GM06990 (cell line): ENCODE results near the gene DOCK1.

Experiments used
- DNase-seq: peaks from one replicate; pipeline ENCODE4 v3.0.0-alpha.2; 2011; ENCODE audit not compliant: insufficient read length; ENCODE audit errors: extremely low read depth
- H3K27me3 ChIP-seq: replicated peaks from 2 replicates; pipeline ENCODE4 v1.6.0; 2011; ENCODE audit warnings: low read length; ENCODE audit not compliant: control insufficient read depth, insufficient read depth
- H3K36me3 ChIP-seq: 2 replicates; pipeline ENCODE4 v1.5.1; 2011; ENCODE audit warnings: low read length; ENCODE audit not compliant: control insufficient read depth, insufficient read depth
- H3K4me3 ChIP-seq: replicated peaks from 2 replicates; pipeline ENCODE4 v1.5.1; 2011; ENCODE audit warnings: low read depth, mild to moderate bottlenecking, control low read depth, low read length
- TF ChIP-seq, protein P1 (sequence below): IDR thresholded peaks from 2 replicates; pipeline ENCODE4 v1.5.1; 2011; ENCODE audit warnings: low read length, control low read depth, mild to moderate bottlenecking, inconsistent platforms; ENCODE audit not compliant: insufficient read depth, poor library complexity, severe bottlenecking

The DOCK1 gene

GRCh38 chr10:127069436-127069835 lies 164.2 kb downstream of the DOCK1 start:
- no peak overlapping the region for H3K4me3 ChIP-seq
- no peak for DNase-seq
- no peaks in the 10 kb centered on the region for H3K36me3 ChIP-seq
- H3K27me3 ChIP-seq = no peaks in the 10 kb centered on the region
- TF ChIP-seq, protein P1, sequence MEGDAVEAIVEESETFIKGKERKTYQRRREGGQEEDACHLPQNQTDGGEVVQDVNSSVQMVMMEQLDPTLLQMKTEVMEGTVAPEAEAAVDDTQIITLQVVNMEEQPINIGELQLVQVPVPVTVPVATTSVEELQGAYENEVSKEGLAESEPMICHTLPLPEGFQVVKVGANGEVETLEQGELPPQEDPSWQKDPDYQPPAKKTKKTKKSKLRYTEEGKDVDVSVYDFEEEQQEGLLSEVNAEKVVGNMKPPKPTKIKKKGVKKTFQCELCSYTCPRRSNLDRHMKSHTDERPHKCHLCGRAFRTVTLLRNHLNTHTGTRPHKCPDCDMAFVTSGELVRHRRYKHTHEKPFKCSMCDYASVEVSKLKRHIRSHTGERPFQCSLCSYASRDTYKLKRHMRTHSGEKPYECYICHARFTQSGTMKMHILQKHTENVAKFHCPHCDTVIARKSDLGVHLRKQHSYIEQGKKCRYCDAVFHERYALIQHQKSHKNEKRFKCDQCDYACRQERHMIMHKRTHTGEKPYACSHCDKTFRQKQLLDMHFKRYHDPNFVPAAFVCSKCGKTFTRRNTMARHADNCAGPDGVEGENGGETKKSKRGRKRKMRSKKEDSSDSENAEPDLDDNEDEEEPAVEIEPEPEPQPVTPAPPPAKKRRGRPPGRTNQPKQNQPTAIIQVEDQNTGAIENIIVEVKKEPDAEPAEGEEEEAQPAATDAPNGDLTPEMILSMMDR = no peak

DNA sequence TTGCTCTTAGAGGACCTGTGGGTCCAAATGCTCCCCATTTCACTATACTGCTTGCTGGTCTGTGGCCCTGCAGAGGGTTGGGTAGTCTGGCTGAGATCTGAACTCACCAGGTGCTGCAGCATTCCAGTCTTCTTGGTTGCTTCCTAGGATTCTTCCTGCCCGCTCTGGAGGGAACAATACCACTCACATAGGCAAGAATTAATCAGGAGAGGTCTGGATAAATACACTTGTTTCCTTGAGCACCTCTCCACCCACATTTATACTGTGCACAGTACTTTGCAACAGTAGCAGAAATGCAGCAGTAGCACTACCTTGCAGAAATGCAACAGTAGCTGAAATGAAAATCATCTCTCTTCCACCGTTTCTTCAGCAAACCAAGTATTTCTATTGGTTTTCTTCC lies 165.9 kb downstream of the DOCK1 start:
- Histone ChIP-seq H3K27me3 (no peaks in the 10 kb centered on the region), H3K4me3 (no peak overlapping the region), H3K36me3 (no peaks in the 10 kb centered on the region)
- TF ChIP-seq, protein P1 = no peak
- DNase-seq = no peak

DNA sequence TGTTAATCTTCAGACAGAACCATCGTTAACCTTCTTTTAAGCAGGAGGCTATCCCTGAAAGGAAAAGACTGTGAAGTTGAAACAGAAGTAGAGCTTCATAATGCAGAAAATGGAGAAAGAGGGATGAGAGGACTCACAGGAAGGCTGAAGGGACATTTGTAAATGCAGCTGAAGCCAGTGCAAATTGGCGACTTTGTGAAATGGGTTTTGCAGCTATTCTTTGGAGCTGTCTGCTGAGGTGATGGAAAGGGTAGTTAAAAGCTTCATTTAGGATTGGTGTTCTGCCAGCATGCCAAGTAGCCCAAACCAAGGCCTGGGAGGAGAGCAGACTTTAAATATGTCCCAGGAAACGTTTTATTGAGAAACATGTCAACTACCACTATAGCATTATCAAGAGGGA lies 168.4 kb downstream of the DOCK1 start:
- TF ChIP-seq, protein P1 = no peak
- Histone ChIP-seq H3K4me3 (no peak overlapping the region), H3K36me3 (no peaks in the 10 kb centered on the region), H3K27me3 (no peaks in the 10 kb centered on the region)
- DNase-seq = no peak

DNA sequence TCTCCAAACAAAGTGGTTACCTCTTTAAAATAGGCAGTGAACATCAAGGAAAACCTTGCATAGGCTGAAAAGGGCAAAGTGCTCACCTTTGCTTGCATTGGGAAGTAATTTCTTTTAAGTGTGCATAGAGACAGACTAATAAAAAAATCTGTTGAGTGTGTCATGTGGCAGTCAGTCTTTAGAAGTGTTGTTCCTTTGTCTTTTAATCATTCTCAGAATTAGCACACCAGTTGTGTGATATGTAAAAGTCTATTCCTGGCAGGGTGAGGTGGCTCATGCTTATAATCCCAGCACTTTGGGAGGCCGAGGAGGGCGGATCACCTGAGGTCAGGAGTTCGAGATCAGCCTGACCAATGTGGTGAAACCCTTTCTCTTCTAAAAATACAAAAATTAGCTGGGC lies 174.2 kb downstream of the DOCK1 start:
- Histone ChIP-seq H3K4me3 (no peak overlapping the region), H3K27me3 (no peaks in the 10 kb centered on the region), H3K36me3 (no peaks in the 10 kb centered on the region)
- TF ChIP-seq, protein P1 = no peak
- no peak for DNase-seq

- Histone ChIP-seq H3K36me3 (no peaks in the 10 kb centered on the region), H3K27me3 (no peaks in the 10 kb centered on the region), H3K4me3 (no peak overlapping the region)
- TF ChIP-seq, protein P1 = no peak
- no peak for DNase-seq
These were observed 175.1 kb downstream of the DOCK1 start for GRCh38 chr10:127080317-127080716.

DNA sequence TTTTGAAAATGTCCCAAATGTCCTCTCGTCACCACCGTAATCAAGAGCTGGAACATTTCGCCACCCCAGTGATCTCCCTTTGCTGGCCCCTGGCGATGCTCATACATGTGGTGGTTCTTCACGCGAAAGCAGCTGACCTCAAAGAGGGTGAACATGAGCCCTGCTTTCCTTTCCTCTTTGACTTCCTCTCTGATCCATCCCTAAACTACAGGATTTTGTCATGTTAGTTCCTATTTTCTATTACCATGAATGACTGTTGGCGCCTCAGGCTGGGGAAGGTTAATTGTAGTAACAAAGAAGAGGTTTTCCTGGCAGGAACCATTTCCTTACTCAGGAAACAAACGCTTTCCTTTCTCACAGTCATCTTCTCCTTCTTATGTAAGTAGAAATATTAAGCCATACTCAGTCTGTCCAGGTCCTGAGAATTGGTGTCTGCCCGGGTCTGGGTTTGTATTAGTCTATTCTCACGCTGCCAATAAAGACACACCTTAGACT lies 176.7 kb downstream of the DOCK1 start:
- no peak overlapping the region for H3K4me3 ChIP-seq
- H3K36me3 ChIP-seq = no peaks in the 10 kb centered on the region
- TF ChIP-seq, protein P1 = no peak
- H3K27me3 ChIP-seq = no peaks in the 10 kb centered on the region
- no peak for DNase-seq
